Fibroblast of lung (primary cell): ENCODE measurements around the gene ASAH2.

Source experiments
- EZH2 ChIP-seq: IDR thresholded peaks from 2 replicates; pipeline ENCODE4 v1.5.1; 2012; ENCODE audit warnings: low read length, control low read depth, mild to moderate bottlenecking; ENCODE audit errors: missing control alignments
- TF ChIP-seq, protein P1 (sequence below), 2 donors: IDR thresholded peaks in 1 of 2; conservative IDR thresholded peaks in 1 of 2; 1 replicate in 1 of 2; 2 replicates in 1 of 2; pipeline ENCODE4 v1.5.1; 2011 to 2012; ENCODE audit warnings: low read length in 2 of 2, control low read depth in 1 of 2, inconsistent platforms in 1 of 2, low read depth in 1 of 2, mild to moderate bottlenecking in 1 of 2

DNA sequence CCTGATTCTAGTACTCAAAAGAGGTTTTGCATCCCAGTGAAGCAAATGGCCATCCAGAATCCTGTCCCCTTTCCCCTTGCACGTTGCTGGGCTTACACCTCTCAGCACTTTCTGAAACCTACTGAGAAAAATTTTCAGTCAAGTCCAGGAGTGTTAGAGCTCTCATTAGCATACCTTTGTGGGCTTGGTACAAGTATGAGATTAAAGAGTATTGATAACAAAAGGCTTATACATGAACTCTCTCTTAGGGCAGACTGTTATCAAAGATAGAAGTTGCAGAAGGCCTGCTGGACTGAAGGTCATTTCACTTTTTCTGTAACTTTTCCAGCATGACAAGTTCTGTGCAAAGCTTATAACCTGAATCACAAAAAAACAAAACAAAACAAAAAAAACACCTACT, at the start of gene ASAH2:
- TF ChIP-seq, protein P1, sequence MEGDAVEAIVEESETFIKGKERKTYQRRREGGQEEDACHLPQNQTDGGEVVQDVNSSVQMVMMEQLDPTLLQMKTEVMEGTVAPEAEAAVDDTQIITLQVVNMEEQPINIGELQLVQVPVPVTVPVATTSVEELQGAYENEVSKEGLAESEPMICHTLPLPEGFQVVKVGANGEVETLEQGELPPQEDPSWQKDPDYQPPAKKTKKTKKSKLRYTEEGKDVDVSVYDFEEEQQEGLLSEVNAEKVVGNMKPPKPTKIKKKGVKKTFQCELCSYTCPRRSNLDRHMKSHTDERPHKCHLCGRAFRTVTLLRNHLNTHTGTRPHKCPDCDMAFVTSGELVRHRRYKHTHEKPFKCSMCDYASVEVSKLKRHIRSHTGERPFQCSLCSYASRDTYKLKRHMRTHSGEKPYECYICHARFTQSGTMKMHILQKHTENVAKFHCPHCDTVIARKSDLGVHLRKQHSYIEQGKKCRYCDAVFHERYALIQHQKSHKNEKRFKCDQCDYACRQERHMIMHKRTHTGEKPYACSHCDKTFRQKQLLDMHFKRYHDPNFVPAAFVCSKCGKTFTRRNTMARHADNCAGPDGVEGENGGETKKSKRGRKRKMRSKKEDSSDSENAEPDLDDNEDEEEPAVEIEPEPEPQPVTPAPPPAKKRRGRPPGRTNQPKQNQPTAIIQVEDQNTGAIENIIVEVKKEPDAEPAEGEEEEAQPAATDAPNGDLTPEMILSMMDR (conservative IDR thresholded peaks at IDR 0.05 in 1 of 2, IDR thresholded peaks at IDR 0.05 in 1 of 2; ENCODE audit: low read depth in 1 of 2, low read length in 2 of 2), result no peak
- TF ChIP-seq EZH2, result no peak
